Stimulated activated CD4-positive, alpha-beta T cell treated with anti-CD3 and anti-CD28 coated beads, Interleukin-2, amount 100 ng/mL, for 24 hours (primary cell): ENCODE results near the gene IL1RAPL1.

Experiments used
- DNase-seq, 2 donors: peaks; one replicate each; pipeline ENCODE4 v3.0.0-alpha.2; 2020

IL1RAPL1 gene

DNA sequence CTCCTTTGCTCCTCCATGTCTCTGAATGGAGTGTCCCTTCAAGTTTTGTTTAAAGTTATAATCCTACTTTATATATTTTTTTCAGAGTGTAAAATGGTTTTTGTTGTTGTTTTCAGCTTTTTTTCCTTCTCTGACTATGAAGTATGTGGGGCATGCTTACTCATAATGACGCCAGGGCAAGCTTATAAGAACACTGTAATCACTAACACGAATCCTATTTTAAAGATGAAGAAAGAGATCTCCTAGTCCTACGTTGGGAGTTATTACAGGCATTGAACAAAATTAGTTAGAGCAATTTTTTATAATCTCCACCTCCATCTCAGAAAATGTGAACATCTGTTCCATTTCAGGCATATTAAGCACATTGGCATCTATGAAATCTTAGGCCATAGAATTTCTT lies 1360.0 kb downstream of the IL1RAPL1 start:
- no peak for DNase-seq

DNA sequence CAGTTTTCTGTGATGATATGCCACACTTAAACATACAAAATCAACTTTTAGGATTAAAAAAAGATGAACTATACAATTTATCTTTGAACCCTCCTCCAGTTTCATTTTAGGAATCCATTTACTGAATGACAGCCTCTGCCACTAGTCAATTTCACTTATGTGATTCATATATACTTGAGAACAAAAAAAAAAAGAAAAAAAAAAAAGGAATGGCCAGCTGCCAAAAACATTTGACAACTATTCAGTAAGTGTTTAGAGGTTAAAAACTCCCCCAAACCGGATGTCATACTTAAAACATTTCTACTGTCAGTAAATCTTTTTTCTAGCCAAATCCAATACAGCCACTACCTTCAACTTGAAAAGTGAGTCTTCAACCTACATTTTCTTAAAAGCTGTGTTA lies 1361.4 kb downstream of the IL1RAPL1 start:
- DNase-seq, result no peak

DNA sequence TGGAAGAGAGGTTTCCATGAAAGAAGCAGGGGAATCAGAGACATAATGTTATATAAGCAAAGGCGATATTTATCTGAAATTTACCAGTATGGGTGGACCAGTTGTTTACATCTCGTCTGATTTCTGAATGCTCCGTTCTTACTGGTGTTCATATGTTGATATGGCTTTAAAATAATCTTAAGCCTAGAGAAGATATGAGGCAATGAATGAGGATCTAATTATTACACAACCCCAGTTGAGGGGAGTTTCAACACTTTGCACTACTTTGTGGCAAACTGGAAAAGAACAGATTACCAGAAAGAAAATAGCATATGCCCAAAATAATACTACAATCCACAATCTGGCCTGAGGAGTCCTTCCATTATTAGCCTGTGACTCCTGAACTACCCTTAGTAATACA lies 1364.8 kb downstream of the IL1RAPL1 start:
- no peak for DNase-seq

DNA sequence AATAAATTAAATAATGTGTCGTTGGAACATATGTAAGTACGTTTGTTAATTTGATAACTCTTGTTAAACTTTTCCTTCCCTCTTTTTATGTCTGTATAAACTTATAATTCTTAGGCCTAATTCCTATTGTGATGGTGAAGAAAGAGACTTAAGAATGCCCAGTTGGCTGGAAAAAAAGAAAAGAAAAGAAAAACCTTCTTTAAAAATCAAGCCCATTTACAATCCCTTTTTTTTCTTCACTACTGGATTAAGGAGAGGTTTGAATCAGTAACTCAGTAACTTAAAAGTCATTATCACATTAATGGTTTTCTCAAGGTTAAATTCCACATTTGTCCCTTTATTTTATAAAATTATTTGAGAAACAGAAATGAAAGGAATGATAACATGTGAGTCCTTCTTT lies 1374.8 kb downstream of the IL1RAPL1 start:
- no peak for DNase-seq

DNA sequence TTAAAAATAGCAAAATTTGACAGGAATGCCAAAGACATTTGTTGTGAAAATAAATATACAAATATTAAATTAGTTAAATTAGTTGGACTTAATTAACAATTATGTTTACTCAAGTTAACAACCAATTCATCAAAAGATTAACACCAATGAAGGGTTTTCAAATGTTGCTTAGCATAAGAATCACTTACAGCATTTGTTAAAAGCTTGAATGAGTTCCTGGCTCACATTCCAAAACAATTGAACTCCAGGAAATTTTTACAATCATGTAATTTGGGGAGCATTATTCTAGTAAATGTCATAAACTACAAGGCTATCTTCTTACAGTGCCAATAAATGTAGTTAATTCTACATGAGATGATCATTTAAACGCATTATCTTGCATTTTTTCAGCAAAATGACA lies 1378.4 kb downstream of the IL1RAPL1 start:
- no peak for DNase-seq

DNA sequence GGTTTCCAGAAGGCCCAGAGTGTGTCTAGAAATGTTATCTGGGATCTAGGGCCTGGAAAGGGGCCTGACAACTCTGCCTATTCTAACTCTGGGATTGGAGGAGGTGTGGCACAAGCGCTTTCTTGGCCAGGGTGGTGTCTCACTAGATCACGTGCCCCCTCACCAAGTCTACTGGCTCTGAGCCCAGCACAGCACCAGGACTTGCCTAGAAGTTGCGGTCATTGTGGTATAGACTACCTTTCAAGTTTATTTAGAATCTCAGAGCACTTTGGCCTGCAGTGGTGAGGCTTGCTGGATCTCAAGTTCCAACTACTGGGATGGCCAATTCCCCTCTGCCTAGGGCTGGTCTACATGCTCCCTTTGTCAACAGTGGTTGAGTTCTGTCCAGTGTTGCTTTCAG lies 1404.8 kb downstream of the IL1RAPL1 start:
- no peak for DNase-seq

DNA sequence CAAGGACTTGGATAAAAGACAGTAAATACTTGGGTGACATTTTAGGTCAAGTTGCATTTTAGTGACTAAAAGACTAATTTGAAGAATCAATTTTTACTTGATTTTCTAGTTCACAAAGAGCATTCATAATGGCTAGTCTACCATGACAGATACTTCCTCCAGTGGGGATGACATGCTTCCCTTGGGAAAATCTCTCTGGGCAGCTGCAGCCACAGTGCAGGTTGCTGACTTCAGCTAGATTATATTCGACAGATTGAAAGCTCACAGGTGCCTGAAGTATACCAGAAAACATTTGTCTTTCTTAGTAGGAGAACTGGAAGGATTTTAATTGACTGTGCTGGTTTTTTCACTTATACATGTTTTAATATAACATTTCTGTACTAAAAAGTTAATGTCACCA lies 1418.6 kb downstream of the IL1RAPL1 start:
- DNase-seq, result no peak
